IPS-18c (cell line): ENCODE results near the gene EVA1A.

Source experiments
- H3K4me3 ChIP-seq: 2 replicates; pipeline ENCODE4 v1.7.0; 2013; ENCODE audit warnings: low read depth, mild to moderate bottlenecking, low read length, moderate library complexity; ENCODE audit not compliant: insufficient read depth
- H3K9me3 ChIP-seq: one replicate; pipeline ENCODE4 v1.6.1; 2013; ENCODE audit warnings: mild to moderate bottlenecking, low read length, moderate library complexity; ENCODE audit not compliant: control insufficient read depth, insufficient read depth

The EVA1A gene, protein sequence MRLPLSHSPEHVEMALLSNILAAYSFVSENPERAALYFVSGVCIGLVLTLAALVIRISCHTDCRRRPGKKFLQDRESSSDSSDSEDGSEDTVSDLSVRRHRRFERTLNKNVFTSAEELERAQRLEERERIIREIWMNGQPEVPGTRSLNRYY

DNA sequence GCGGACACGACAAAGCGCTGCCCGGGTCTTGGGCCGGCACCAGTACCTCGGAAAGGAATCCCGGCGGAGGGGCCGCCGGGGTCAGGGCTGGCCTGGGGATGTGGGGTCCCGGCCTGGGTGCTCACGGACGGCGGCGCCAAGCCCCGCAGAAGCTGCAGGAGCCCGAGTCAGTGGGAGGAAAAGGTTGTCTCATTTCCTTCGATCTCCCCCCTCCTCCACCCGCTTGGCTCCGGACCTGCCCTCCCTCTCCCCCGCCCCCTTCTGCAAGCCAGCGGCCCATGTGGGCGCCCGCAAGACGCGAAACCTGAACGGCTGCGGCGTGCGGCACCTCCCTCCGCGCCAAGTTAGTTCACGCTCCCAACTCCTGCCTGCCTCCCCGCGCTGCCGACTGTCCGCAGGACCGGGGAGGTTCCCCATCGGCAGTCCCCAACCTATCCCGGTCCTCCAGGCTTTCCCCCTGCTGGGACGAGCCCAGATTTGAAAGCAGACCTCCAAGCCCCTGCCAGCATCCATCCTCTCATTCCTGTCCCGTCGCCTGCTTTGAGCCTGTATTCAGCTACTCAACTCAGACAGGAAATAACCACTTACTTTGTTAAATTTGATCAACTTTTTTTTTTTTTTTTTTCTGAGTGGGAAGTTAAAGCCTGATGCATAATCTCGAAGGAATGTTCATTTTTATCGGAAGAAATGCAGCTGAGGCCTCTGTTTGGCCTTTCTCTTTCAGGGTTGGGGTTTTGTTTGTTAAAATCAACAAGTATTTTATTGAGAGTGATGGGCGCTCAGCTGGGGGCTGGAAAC is at the start of gene EVA1A:
TSS of gene EVA1A (minus strand) at position 172 of the 798 bp plus-strand sequence. CDS start 42,799 bp downstream, outside the sequence.
- no peaks in the 10 kb centered on the region for H3K9me3 ChIP-seq
- H3K4me3 ChIP-seq: peak within 1 kb of the TSS; percentile 83

DNA sequence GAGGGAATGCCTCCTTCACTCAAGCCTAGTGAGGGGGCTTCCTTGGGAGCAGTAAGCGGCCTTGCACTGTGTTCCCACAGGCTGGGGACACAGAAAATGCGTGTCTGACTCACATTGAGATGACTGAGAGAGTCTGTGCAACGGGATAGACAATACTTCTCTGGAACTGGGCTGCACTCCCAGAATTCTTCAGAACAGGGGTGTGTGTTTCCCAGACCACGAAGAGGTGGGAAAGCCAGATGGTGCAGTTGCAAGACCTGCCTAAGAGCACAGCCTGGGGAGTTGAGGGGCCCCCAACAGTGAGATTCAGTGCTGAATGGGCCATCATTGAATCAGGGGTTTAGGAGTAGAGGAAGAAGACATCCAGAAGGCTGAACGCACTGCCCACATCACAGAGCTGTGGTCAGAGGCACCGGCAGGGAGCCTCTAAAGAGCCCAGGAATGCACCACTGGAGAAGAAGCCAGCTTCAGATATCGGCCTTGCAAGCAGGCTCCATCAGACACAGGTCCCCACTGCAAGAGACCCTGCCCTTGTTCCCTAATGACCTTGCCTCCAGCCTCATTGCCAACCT is 49.3 kb upstream of the EVA1A start:
- Histone ChIP-seq H3K4me3 (no peak overlapping the region), H3K9me3 (no peaks in the 10 kb centered on the region)

GRCh38 chr2:75609334-75609689 is 48.6 kb upstream of the EVA1A start:
- no peaks in the 10 kb centered on the region for H3K9me3 ChIP-seq
- H3K4me3 ChIP-seq: no peak overlapping the region

GRCh38 chr2:75608684-75609333 is 48.1 kb upstream of the EVA1A start:
- Histone ChIP-seq H3K4me3 (peak overlapping the region; percentile 37; the same call in 1 of the 2 replicates), H3K9me3 (no peaks in the 10 kb centered on the region)

DNA sequence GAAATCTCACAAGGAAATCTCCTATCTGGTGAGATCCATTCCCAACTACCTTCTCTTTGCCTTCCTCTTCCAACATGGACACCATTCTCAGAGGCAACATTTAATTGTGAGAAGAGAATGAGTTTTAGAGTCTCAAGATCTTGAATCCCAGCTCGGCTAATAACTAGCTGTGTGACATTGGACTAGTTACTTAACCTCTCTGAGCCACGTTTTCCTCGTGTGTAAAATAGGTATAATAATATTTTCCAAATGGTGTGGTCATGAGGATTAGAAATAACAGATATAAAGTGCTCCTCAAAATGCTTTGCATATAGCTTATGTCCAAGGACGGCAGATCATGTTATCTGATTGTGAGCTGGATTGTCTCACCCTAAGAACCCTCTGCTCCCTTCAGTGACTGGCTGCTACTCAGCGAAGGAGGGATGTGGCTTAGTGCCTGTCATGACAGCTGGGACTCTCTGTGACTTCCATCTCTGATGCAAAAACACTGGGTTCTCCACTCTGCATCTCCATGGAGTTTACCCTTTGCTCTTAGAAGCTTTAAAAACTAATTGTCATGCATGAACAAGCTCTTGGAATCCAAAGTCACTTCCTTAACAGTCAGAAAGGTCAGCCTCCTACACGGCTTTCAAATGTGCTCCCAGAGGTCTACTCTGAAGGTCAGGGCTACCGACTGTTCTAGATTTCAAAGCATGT is 47.4 kb upstream of the EVA1A start:
- Histone ChIP-seq H3K9me3 (no peaks in the 10 kb centered on the region), H3K4me3 (no peak overlapping the region)

DNA sequence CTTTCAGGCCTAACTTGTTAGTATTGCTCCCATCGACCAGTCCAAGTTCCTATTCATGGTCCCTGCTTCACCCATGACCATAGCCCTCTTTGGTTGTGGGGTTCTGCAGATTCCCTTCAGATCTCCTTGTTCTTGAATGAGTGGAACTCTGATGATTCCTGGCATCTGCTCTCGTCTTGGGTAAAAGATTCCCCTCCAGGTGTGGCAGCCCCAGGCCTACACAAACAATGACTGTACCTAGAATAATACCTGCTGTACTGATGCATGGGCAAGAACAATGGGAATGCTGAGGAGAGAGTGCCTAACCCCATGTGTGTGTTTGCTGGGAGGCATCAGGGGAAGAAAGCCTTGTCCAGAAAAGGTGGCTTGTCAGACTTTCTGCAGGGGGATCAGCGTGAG is 46.7 kb upstream of the EVA1A start:
- no peaks in the 10 kb centered on the region for H3K9me3 ChIP-seq
- no peak overlapping the region for H3K4me3 ChIP-seq

GRCh38 chr2:75606761-75607399 is 46.1 kb upstream of the EVA1A start:
- Histone ChIP-seq H3K9me3 (no peaks in the 10 kb centered on the region), H3K4me3 (no peak overlapping the region)

- Histone ChIP-seq H3K4me3 (no peak overlapping the region), H3K9me3 (no peaks in the 10 kb centered on the region)
Measured at GRCh38 chr2:75605770-75606529, 45.2 kb upstream of the EVA1A start.

DNA sequence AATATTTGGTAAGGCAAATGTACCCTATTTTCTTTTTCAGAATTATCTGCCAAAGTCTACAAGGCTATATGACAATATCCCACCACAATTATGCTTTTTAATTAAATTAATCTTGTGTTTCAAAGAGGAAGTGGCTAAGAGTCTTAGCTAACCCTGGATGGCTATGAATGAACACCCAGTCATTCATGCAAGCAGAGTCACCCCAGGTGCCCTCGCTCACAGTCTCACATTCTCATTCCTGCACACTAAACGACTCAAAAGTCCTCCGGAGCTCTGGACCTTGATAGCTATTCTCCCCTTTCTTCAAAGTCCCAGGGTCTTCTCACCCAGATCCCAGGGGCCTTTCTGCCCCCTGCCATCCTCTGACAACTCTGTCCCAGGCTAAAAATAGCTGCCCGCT is 43.7 kb upstream of the EVA1A start:
- Histone ChIP-seq H3K9me3 (no peaks in the 10 kb centered on the region), H3K4me3 (no peak overlapping the region)

DNA sequence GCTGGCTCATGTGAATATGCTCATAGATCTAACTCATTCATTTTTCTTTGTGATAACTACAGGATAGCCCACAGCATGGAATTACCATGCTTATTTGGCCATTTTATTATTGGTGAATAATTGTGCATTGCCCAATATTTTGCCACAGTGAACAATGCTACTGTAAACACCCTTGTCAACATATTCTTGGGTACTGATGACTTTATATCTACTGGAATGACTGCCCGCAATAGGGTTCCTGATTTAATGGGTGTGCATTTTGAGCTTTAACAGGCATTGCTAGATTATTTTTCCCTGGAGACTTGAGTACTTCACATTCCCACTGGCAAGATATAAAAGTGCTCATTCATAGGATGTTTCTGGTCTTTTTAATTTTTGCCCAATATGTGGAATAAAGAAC is 42.7 kb upstream of the EVA1A start:
- H3K4me3 ChIP-seq: no peak overlapping the region

DNA sequence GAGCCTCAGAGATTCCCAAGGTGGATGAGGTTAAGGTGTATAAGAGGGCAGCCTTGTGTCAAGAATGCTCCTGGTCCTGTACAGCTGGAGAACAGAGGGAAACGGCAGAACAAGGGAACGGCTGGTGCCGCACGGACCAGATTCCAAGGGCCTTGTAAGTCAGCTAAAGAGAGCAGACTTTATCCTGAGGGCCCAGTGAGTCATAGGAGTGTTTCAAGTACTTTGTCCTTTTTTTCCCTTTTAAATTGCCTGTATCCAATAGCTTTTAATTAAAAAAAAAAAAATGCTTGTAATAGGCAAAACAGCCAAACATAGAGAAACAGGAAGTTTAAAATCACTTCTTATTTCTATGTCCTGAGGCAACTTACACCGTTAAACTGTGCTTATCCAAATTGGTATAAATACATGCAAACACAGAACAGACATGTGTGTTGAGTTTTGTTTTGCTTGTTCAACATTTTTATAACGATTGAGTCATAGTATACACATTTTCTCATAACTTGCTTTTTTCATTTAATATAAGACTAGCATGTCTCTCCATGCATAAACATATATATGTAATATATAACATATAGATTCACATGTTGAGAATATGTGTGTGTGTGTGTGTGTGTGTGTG is 42.1 kb upstream of the EVA1A start:
- no peaks in the 10 kb centered on the region for H3K9me3 ChIP-seq
- no peak overlapping the region for H3K4me3 ChIP-seq

More for the DNA sequence above, 42.7 kb upstream of the EVA1A start:
- H3K9me3 ChIP-seq: no peaks in the 10 kb centered on the region

DNA sequence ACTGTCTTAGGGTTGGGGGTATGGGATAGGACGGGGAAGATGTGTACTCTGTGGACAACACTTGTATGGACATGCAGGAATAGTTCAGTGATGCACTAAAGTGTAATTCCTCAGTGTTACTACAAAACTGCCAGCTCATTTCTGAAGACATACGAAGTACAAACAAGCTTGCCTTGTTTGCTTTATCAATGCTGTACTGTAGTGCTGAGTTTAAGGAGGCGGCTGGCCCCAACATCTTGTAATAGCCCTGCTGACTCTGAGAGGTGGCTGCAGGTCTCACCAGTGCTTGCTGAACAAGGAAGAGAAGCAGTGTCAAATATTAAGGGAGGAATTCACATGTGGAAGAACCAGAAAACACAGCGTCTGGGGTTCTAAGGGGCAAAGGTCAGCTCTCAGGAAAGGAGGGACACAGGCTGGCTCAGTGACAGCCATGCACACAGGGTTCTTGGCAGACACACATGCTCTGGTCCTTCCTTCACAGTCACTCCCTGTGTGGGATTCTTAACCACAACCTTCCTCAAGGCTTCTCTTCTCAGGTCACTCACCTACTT is 39.8 kb upstream of the EVA1A start:
- no peaks in the 10 kb centered on the region for H3K9me3 ChIP-seq
- no peak overlapping the region for H3K4me3 ChIP-seq

DNA sequence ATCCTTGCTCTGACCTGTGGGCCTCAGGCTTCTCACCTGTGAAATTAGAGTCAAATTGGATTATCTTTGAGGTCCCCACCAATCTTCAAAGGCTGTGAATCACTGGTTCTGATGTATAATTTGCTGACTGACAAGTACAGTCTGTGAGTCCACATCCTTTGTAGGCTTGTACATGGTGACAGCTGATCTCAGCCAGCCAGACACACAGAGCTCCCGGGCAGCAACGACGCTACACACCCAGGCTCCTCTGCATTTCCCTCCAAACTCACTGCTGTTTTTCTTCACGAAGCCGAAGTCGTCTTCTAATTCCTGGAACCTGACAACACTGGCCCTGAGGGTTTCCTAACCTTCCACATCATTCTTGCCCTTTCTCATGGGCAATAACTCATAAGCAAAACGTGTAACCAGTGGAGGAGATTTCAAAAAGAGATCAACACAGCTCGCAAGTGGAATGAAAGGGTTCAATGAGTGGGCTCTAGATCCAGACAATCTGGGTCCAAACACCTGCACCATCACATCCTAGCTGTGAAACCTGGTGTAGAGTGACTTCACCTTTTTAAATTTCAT is 37.9 kb upstream of the EVA1A start:
- Histone ChIP-seq H3K4me3 (no peak overlapping the region), H3K9me3 (no peaks in the 10 kb centered on the region)

- Histone ChIP-seq H3K9me3 (no peaks in the 10 kb centered on the region), H3K4me3 (no peak overlapping the region)
Measured at GRCh38 chr2:75597949-75598348, 37.2 kb upstream of the EVA1A start.

DNA sequence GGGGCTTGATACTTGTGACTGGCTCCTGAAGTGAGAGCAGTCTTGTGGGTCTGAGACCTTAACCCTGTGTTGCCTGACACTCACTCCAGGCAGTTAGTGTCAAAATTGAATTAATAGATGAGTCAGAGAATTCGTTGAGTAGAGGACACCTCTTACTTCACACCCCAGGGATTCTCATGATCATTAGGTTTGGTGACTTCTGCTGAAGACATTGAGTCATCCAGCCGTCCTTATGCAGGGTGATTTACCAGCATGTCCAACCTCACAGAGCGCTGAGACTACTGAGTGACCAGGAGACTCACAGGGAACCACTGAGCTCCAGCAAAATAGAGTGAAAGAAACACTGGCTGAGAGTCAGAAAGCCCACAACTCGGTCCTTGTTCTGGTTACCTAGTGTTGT is 36.0 kb upstream of the EVA1A start:
- H3K9me3 ChIP-seq: no peaks in the 10 kb centered on the region
- H3K4me3 ChIP-seq: no peak overlapping the region
